ENCODE data around the gene THOC1.

Gene THOC1

DNA sequence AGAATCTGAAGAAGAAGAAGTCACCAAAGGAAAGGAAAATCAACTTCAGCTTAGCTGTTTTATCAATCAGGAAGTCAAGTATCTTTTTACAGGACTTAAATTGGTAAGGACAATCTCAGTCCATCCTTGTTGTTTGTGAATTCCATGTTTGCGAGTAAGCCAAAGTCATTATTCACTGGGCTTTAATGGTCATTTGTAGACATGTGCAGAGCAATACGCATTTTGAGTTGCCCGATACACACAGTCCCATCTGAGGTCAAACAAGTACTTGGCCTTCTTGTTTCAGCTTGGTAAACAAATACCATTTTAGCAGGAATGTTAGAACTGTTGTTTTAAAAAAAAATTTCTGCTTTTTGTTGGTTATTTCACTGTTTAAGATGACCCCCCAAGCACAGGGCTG is 68.6 kb downstream of the THOC1 start:
- Histone ChIP-seq H3K9me3 (ENCODE audit: control insufficient read depth in 1 of 2, low read length in 2 of 2) (no peaks in the 10 kb centered on the region), H3K4me1 (ENCODE audit: control insufficient read depth in 1 of 2, insufficient read depth in 2 of 2, low read length in 2 of 2) (no peaks in the 10 kb centered on the region), H3K9ac (ENCODE audit: low read depth in 1 of 2, low read length in 2 of 2) (no peak overlapping the region), H3K27ac (ENCODE audit: low read depth, low read length) (no peak overlapping the region), H3K27me3 (ENCODE audit: control insufficient read depth in 1 of 2, insufficient read depth in 2 of 2, low read length in 2 of 2) (no peaks in the 10 kb centered on the region), H3K4me3 (ENCODE audit: low read depth in 1 of 2, low read length in 2 of 2) (no peak overlapping the region), H3K36me3 (ENCODE audit: control insufficient read depth in 1 of 2, insufficient read depth in 2 of 2, low read length in 2 of 2) (peaks cover 4 to 58% of the 10 kb centered on the region in 2 donors)

DNA sequence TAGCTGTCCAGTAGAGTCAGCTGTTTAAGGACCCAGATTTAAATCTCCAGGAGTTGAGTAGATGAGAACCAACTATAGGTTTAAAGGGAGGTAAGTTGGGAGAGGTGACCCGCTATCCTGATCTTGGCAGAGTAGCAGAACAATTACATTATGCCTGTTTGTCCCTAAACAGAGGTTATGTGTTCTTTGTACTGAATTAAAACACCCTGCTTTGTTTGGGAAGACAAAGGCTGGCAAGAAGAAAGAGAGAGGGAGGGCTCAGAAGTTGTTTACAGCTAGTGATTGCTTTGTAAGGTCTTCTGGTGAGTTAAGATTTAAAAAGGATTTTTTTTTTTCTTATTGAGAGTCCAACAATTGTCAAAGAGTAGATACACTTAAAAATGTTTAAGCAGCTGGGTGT is 72.2 kb downstream of the THOC1 start:
- H3K4me1 ChIP-seq (ENCODE audit: control insufficient read depth in 1 of 2, insufficient read depth in 2 of 2, low read length in 2 of 2), result peaks cover 0 to 2% of the 10 kb centered on the region in 2 donors
- H3K4me3 ChIP-seq (ENCODE audit: low read depth in 1 of 2, low read length in 2 of 2), result no peak overlapping the region
- H3K27me3 ChIP-seq (ENCODE audit: control insufficient read depth in 1 of 2, insufficient read depth in 2 of 2, low read length in 2 of 2), result no peaks in the 10 kb centered on the region
- H3K27ac ChIP-seq (ENCODE audit: low read depth, low read length), result no peak overlapping the region
- H3K36me3 ChIP-seq (ENCODE audit: control insufficient read depth in 1 of 2, insufficient read depth in 2 of 2, low read length in 2 of 2), result peaks cover 4 to 35% of the 10 kb centered on the region in 2 donors
- no peak overlapping the region for H3K9ac ChIP-seq (ENCODE audit: low read depth in 1 of 2, low read length in 2 of 2)
- H3K9me3 ChIP-seq (ENCODE audit: control insufficient read depth in 1 of 2, low read length in 2 of 2), result no peaks in the 10 kb centered on the region

DNA sequence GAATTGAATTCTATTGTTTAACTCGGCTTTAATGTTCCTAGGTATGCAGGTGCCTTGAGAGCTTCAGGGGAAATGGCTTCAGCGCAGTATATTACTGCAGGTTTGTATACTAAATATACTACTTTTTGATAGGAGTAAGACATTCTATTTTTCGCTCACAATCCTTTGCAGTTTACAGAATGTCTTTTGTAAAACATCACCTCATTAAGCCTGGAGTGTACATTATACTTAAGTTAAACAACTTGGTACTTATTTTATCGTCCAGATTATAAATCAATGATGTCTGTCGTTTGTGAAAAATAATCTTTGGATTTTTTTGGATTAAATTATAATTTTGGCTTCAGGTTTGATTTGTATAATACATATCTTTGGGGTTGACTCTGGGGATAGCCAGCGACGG is 75.0 kb downstream of the THOC1 start:
- H3K27me3 ChIP-seq (ENCODE audit: control insufficient read depth in 1 of 2, insufficient read depth in 2 of 2, low read length in 2 of 2), result no peaks in the 10 kb centered on the region
- H3K9ac ChIP-seq (ENCODE audit: low read depth in 1 of 2, low read length in 2 of 2), result no peak overlapping the region
- H3K36me3 ChIP-seq (ENCODE audit: control insufficient read depth in 1 of 2, insufficient read depth in 2 of 2, low read length in 2 of 2), result peaks cover 0 to 14% of the 10 kb centered on the region in 2 donors
- H3K4me1 ChIP-seq (ENCODE audit: control insufficient read depth in 1 of 2, insufficient read depth in 2 of 2, low read length in 2 of 2), result peaks cover 0 to 2% of the 10 kb centered on the region in 2 donors
- no peak overlapping the region for H3K4me3 ChIP-seq (ENCODE audit: low read depth in 1 of 2, low read length in 2 of 2)
- H3K9me3 ChIP-seq (ENCODE audit: control insufficient read depth in 1 of 2, low read length in 2 of 2), result no peaks in the 10 kb centered on the region
- no peak overlapping the region for H3K27ac ChIP-seq (ENCODE audit: low read depth, low read length)

GRCh38 chr18:191725-192124 is 76.1 kb downstream of the THOC1 start:
- H3K27ac ChIP-seq (ENCODE audit: low read depth, low read length), result no peak overlapping the region
- H3K27me3 ChIP-seq (ENCODE audit: control insufficient read depth in 1 of 2, insufficient read depth in 2 of 2, low read length in 2 of 2), result no peaks in the 10 kb centered on the region
- H3K9ac ChIP-seq (ENCODE audit: low read depth in 1 of 2, low read length in 2 of 2), result no peak overlapping the region
- H3K4me3 ChIP-seq (ENCODE audit: low read depth in 1 of 2, low read length in 2 of 2), result no peak overlapping the region
- H3K9me3 ChIP-seq (ENCODE audit: control insufficient read depth in 1 of 2, low read length in 2 of 2), result no peaks in the 10 kb centered on the region
- peaks cover 0 to 2% of the 10 kb centered on the region in 2 donors for H3K4me1 ChIP-seq (ENCODE audit: control insufficient read depth in 1 of 2, insufficient read depth in 2 of 2, low read length in 2 of 2)
- peaks cover 0 to 6% of the 10 kb centered on the region in 2 donors for H3K36me3 ChIP-seq (ENCODE audit: control insufficient read depth in 1 of 2, insufficient read depth in 2 of 2, low read length in 2 of 2)

GRCh38 chr18:189254-189653 is 78.6 kb downstream of the THOC1 start:
- no peak overlapping the region for H3K27ac ChIP-seq (ENCODE audit: low read depth, low read length)
- H3K27me3 ChIP-seq (ENCODE audit: control insufficient read depth in 1 of 2, insufficient read depth in 2 of 2, low read length in 2 of 2), result no peaks in the 10 kb centered on the region
- no peak overlapping the region for H3K4me3 ChIP-seq (ENCODE audit: low read depth in 1 of 2, low read length in 2 of 2)
- H3K4me1 ChIP-seq (ENCODE audit: control insufficient read depth in 1 of 2, insufficient read depth in 2 of 2, low read length in 2 of 2), result peaks cover 0 to 2% of the 10 kb centered on the region in 2 donors
- H3K9ac ChIP-seq (ENCODE audit: low read depth in 1 of 2, low read length in 2 of 2), result no peak overlapping the region
- H3K36me3 ChIP-seq (ENCODE audit: control insufficient read depth in 1 of 2, insufficient read depth in 2 of 2, low read length in 2 of 2), result peaks cover 0 to 3% of the 10 kb centered on the region in 2 donors
- H3K9me3 ChIP-seq (ENCODE audit: control insufficient read depth in 1 of 2, low read length in 2 of 2), result no peaks in the 10 kb centered on the region

DNA sequence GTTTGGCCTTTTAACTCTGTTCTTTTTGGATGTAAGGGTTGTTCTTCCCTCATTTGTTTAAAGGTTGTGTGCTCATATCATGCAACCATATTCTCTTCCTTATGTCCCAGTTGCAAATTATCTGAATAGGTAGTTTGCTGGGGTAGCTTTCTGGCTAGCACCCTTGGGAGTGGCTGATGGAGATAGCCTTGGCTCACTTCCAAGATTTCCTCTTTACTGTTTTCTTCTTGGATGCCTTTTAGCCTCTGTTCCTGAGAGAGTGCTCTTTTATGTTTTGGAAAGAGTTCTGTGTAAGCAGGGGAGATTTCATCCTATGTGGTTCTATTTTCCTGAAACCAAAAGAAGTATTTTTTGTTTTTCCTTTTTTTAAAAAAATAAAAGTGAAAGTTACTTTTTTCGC is 84.1 kb downstream of the THOC1 start:
- Histone ChIP-seq H3K27me3 (ENCODE audit: control insufficient read depth in 1 of 2, insufficient read depth in 2 of 2, low read length in 2 of 2) (no peaks in the 10 kb centered on the region), H3K9ac (ENCODE audit: low read depth in 1 of 2, low read length in 2 of 2) (no peak overlapping the region), H3K36me3 (ENCODE audit: control insufficient read depth in 1 of 2, insufficient read depth in 2 of 2, low read length in 2 of 2) (peaks cover 0 to 16% of the 10 kb centered on the region in 2 donors), H3K27ac (ENCODE audit: low read depth, low read length) (no peak overlapping the region), H3K9me3 (ENCODE audit: control insufficient read depth in 1 of 2, low read length in 2 of 2) (no peaks in the 10 kb centered on the region), H3K4me3 (ENCODE audit: low read depth in 1 of 2, low read length in 2 of 2) (no peak overlapping the region), H3K4me1 (ENCODE audit: control insufficient read depth in 1 of 2, insufficient read depth in 2 of 2, low read length in 2 of 2) (peaks cover 0 to 5% of the 10 kb centered on the region in 2 donors)

DNA sequence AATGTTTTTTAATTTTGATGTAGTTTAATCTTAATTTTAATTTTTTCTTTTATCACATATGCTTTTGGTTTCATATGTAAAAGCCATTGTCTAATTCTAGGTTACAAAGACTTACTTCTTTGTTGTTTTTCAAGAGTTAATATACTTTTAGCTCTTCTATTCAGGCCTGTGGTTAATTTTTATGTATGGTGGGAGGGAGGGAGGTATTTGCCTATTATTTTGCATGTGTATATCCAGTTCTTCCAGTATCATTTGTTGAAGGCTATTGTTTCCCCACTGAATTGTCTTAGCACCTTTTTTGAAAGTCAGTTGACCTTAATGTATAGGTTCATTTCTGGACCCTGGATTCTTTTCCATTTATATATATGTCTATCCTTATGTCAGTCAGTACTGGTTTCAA is 86.1 kb downstream of the THOC1 start:
- Histone ChIP-seq H3K9me3 (ENCODE audit: control insufficient read depth in 1 of 2, low read length in 2 of 2) (no peaks in the 10 kb centered on the region), H3K4me3 (ENCODE audit: low read depth in 1 of 2, low read length in 2 of 2) (no peak overlapping the region), H3K9ac (ENCODE audit: low read depth in 1 of 2, low read length in 2 of 2) (no peak overlapping the region), H3K27ac (ENCODE audit: low read depth, low read length) (no peak overlapping the region), H3K27me3 (ENCODE audit: control insufficient read depth in 1 of 2, insufficient read depth in 2 of 2, low read length in 2 of 2) (no peaks in the 10 kb centered on the region), H3K36me3 (ENCODE audit: control insufficient read depth in 1 of 2, insufficient read depth in 2 of 2, low read length in 2 of 2) (peaks cover 0 to 22% of the 10 kb centered on the region in 2 donors), H3K4me1 (ENCODE audit: control insufficient read depth in 1 of 2, insufficient read depth in 2 of 2, low read length in 2 of 2) (peaks cover 0 to 5% of the 10 kb centered on the region in 2 donors)

- Histone ChIP-seq H3K9me3 (ENCODE audit: control insufficient read depth in 1 of 2, low read length in 2 of 2) (no peaks in the 10 kb centered on the region), H3K27ac (ENCODE audit: low read depth, low read length) (no peak overlapping the region), H3K27me3 (ENCODE audit: control insufficient read depth in 1 of 2, insufficient read depth in 2 of 2, low read length in 2 of 2) (no peaks in the 10 kb centered on the region), H3K4me3 (ENCODE audit: low read depth in 1 of 2, low read length in 2 of 2) (no peak overlapping the region), H3K9ac (ENCODE audit: low read depth in 1 of 2, low read length in 2 of 2) (no peak overlapping the region), H3K4me1 (ENCODE audit: control insufficient read depth in 1 of 2, insufficient read depth in 2 of 2, low read length in 2 of 2) (peaks cover 0 to 5% of the 10 kb centered on the region in 2 donors), H3K36me3 (ENCODE audit: control insufficient read depth in 1 of 2, insufficient read depth in 2 of 2, low read length in 2 of 2) (peaks cover 0 to 19% of the 10 kb centered on the region in 2 donors)
Measured at GRCh38 chr18:179499-179898, 88.3 kb downstream of the THOC1 start.

GRCh38 chr18:172361-172760 is 95.5 kb downstream of the THOC1 start:
- H3K27me3 ChIP-seq (ENCODE audit: control insufficient read depth in 1 of 2, insufficient read depth in 2 of 2, low read length in 2 of 2), result no peaks in the 10 kb centered on the region
- H3K4me1 ChIP-seq (ENCODE audit: control insufficient read depth in 1 of 2, insufficient read depth in 2 of 2, low read length in 2 of 2), result no peaks in the 10 kb centered on the region
- no peak overlapping the region for H3K9ac ChIP-seq (ENCODE audit: low read depth in 1 of 2, low read length in 2 of 2)
- H3K9me3 ChIP-seq (ENCODE audit: control insufficient read depth in 1 of 2, low read length in 2 of 2), result no peaks in the 10 kb centered on the region
- H3K4me3 ChIP-seq (ENCODE audit: low read depth in 1 of 2, low read length in 2 of 2), result no peak overlapping the region
- no peak overlapping the region for H3K27ac ChIP-seq (ENCODE audit: low read depth, low read length)
- peaks cover 0 to 34% of the 10 kb centered on the region in 2 donors for H3K36me3 ChIP-seq (ENCODE audit: control insufficient read depth in 1 of 2, insufficient read depth in 2 of 2, low read length in 2 of 2)
